ENCODE data around the gene TRABD.
"Not testable (repeated sequence)": the region's sequence is repeated elsewhere in the genome, so short reads cannot be mapped to it uniquely, and the experiment has no call there.

Gene TRABD

DNA sequence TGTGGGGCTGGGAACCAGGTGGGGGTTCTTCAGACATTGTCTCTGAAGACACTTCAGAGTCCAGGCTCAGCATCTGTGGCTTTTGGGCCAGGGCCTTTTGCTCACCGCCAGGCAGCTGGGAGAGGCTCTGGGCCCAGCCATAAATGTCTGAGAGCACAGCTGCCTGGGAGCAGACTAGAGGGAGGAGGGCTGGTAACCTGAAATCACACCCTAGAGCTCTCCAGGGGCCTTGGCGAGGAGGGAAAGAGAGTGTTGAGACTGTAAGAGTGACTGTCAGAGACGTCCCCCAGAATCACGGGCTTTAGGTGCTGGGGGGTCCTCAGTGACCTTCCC lies 4.1 kb downstream of the TRABD start:
- no peak for DNase-seq

DNA sequence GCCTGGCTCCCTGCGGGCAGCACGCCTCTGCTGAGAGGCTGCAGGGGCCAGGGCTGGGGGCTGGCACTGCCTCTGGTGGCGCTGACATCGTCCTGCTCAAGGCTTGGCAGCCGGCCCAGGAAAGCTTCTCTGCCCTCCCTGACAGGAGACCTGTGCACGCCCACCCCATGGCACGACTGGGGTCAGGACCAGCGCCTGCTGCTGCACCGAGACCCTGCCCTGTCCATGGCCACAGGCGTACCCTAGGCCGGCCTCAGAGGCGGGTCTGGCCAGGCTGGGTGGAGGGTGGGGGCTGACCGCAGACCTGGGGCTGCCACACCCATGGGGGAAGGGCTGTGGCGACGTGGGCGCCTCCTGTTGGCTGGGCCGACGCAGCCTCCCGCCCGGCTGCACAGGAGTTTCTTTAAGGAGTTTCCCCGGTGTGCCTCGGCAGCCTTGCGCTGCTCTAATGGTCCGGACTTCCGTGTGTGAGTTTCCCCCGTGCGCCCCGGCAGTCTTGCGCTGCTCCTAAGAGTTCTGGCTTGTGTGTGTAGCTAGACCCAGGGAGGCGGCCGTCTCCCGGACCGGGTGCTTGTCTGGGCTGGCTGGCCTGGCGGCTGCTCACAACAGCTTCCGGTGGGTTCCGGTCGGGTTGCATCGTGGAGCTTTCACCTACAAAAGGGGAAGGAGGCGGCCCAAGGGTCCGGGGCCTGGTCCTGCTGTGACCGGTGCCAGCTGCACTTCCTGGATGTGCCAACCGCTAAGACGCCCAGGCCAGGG lies 4.6 kb downstream of the TRABD start:
- no peak for DNase-seq

DNA sequence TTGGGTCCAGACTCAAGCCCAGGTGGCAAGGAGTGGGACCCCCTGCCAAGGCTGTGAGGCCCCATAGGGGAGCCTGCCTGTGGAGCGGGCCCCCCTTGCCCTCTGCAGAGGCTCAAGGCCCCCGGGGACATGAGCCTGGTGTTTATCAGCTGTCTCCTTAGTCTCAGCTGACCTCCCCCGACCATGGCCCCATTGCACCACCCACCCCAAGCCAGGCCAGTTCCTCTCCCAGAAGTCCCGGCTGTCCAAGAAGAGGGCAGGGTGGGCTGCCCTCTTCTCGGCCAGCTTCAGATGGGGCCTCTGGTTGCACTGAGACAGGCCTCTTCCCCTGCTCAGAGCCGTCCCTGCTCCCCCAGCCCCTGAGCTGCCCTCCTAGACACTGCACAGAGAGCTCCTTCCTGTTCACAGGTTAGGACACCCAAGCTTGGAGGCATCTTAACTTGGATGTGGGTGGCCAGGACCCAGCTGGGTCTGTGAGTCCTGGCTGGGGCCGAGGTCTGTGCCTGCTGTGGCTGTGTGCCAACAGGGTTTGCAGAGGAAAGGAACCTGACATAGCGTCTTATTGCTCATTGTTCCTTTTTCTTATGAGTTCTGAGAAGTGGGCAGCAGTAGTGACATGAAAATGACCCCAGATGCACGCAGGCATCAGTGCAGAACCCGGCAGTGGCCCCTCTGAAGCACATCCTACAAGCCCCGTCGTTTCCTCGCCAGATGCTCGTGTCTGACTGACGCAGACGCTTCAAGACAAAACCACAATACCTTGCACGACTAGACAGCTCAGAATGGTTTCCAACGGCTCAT lies 5.4 kb downstream of the TRABD start:
- no peak for DNase-seq

DNA sequence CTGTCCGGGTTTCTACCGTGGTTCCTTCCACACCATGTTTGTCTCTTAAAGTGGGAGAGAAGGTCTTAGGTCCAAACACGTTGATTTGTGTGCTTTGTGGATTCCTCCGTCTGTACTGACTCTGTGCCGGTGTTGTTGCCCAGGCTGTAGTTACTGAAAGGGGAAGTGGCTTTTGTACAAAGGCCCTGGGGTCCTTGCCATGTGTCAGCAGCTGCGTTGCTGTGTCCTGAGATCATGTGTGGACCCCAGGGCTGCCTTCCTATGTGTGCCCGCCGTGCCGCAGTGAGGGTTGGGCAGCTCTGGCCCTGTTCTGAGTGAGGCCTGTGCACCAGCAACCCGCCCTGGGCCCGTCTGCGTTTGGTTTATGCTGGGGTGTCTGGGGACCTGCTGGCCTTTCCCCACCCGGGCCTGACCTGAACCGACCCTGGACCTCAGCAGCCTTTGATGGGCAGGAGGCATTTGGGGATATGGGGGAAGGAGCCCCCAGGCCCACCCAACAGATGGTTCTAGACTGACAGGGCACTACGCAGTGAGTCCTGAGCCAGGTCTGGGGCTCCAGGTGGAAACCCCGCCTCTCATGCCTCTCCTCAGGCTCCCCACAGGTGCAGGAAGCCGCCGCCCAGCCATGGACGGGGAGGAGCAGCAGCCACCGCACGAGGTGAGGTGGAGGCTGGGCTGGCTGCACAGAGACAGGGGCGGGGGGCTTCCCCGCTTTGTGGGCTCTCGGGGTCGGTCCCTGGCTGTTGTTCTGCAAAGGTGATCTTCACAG lies 6.9 kb downstream of the TRABD start:
- no peak for DNase-seq

DNA sequence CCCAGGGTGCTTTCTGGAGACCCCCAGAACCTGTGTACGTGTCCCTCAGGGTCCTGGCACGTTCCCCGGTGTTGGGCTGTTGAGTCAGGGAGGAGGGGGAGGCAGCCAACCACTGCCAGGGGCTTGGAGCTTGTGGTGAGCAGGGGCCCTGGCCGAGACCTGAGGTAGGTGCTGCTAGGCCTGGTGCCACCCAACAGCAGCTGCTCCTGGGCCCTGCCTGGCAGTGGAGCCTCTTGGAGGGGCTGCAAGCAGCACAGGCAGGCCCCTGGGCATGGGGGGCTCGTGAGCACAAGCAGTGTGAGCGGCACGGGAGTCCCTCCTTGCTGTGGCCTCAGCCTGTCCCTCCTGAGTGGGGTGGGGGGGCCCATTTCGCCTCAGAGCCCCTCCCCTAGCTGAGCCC lies 7.9 kb downstream of the TRABD start:
- DNase-seq: no peak

DNA sequence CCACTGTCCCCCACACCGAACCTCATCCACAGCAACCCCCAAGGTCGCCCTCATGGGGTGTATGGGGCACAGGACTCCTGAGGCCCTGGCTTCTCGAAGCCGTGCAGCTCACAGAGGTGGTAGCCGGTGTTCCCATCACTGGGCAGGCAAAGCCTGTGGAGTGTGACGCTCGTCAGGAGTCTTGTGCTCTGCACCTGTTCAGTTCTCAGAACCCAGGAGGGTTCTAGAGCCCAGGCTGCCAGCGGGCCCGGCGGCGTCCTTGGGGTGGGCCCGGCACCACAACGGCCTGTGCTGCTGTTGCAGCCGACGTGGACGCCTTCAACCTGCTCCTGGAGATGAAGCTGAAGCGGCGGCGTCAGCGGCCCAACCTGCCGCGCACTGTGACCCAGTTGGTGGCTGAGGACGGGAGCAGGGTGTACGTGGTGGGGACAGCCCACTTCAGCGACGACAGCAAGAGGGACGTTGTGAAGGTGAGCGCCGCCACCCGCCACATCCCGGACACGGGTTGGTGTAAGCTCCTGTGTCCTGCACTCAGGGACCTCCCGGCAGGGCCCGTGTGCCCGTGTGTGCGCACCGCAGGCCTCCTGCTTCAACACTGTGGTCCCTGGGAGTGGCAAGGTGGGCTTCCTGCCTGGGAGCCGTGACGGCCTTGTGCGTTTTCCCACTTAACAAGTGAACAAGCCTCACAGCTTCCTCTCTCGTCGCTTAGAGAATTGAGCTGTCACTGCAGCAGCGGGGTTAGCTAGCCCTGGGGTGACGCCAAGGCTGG lies 8.5 kb downstream of the TRABD start:
- no peak for DNase-seq

DNA sequence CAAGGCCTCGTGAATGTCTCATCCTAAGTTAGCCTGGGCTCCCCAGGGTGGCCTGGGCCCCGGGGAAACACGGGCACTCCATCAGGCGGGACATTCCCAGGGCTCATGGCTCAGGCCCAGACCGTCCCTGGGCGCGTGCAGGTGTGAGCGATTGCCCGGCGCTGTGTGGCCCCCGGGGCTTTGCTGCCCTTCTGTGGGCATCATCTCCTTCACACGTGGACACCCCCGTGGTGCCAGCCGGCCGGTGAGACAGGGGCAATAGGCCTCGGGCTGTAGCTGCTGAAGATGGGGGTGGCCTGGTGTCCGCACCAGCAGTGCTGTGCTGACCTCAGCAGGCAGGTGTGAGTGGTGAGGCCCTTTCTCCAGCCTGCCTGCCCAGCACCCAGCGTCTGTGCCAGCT lies 10.5 kb downstream of the TRABD start:
- DNase-seq: no peak

DNA sequence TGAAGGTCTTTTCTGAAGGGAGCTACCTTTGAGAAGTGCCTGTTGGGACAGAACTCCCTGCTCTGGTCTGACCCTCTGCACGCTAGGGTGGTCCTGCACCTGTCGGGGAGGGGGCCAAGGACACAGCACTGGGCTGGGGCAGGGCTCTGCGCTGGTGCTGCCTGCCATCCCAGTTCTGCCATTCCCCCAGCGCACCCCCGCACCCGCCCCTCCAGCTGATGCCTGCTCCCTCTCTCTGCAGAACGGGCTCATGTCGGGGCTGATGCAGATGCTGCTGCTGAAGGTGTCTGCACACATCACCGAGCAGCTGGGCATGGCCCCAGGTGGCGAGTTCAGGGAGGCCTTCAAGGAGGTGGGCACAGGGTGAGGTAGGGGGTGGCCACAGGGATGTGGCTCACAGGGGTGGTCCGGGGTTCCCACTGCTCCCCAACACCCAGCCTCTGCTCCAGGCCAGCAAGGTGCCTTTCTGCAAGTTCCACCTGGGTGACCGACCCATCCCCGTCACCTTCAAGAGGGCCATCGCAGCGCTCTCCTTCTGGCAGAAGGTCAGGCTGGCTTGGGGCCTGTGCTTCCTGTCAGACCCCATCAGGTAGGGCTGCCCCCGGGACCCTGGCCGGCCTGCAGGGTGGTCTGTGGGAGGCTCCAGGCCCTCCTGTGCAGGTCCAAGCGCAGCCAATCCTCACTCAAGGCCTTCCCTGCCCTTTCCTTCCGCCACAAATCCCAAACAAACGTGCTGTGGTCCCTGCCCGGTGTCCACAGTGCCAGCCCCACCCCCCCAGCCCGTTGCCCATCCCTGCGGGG lies 11.5 kb downstream of the TRABD start:
- DNase-seq: no peak

DNA sequence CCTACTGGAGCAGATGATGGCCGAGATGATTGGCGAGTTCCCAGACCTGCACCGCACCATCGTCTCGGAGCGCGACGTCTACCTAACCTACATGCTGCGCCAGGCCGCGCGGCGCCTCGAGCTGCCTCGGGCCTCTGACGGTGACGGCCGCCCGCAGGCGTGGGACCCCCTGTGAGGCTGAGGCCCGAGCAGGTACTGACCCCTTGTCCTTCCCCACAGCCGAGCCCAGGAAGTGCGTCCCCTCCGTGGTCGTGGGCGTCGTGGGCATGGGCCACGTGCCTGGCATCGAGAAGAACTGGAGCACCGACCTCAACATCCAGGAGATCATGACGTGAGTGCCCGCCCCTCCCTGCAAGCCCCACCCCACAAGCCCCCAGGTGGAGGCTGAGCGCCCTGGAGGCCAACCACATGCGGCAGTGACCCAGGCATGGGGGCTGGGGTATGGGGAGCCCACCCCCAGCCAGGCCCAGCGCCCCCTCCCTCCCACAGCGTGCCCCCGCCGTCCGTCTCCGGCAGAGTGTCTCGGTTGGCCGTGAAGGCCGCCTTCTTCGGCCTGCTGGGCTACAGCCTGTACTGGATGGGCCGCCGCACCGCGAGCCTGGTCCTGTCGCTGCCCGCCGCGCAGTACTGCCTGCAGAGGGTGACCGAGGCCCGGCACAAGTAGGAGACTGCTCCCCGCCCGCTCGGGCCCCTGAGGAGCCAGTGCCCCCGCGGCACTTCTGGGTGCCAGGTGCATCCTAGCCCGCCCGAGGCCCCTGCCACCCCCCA lies 12.3 kb downstream of the TRABD start:
- DNase-seq: no peak

DNA sequence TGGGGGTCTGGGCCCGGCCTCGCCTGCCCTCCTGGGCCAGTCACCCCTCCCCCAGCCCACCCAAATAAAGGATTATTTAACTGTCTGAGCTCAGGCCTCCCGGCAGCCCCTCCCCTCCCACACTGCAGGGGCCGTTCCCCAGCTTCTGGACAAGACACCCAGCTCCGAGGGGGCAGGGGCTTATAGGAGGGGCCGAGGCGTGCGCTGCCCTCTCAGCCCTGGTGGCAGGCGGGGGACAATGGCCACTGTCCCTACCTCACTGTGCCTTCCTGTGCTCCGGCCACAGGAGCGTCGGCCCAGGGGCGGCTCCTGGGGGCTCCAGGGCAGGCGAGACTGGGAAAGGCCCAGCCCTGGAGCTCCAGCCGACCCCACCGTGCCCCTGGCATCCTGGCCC lies 12.9 kb downstream of the TRABD start:
- DNase-seq: no peak

DNA sequence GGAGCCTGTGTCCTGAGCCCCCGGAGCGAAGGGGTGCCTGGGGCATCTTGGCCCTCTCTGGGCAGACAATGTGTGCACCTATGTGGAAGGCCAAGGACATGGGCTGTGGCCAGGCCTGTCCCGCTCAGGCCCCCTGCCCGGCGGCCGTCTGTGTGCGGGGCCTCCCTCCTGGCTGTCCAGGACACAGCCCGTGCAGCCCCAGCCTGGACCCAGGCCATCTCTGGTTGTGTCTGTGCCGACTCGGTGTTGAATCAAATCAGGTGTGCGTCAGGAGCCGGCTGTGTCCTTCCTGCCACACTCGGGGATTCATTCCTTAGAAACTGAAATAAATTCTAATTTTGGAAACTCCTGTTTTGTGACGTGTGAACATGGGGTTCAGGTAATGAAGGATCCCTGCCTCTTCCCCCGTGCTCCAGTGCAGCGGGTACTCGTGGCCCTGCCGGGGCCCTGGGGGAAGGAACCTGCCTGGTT lies 13.6 kb downstream of the TRABD start:
- no peak for DNase-seq

DNA sequence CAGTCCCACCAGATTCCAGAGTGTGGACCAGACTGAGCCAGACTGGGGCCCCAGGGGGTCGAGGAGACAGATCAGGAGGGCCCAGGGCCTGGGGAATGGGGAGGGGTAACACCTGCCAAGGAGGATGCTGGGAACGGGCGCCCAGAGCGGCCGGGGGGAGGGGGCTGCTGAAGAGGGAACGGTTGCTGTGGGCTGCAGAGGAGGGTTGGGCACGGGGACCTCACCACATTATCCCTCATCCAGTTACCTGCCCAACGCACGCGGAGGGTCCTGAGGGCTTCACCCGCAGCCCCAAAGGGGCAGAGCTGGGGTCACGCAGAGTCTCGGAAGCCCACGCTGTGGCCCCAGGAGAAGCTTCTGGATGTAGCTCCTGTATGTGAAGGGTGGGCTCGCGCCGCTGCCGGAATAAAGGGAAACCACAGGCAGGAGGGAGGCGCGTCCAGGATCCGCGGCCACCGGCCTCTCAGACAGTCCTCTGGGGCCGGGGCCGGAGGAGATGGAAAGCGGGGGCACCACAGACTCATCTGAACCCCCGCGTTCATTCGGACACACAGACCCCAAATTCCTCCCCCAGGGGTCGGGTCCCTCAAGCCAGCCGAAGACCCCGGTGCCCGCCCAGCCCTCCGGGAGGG lies 14.2 kb downstream of the TRABD start:
- DNase-seq: no peak

DNA sequence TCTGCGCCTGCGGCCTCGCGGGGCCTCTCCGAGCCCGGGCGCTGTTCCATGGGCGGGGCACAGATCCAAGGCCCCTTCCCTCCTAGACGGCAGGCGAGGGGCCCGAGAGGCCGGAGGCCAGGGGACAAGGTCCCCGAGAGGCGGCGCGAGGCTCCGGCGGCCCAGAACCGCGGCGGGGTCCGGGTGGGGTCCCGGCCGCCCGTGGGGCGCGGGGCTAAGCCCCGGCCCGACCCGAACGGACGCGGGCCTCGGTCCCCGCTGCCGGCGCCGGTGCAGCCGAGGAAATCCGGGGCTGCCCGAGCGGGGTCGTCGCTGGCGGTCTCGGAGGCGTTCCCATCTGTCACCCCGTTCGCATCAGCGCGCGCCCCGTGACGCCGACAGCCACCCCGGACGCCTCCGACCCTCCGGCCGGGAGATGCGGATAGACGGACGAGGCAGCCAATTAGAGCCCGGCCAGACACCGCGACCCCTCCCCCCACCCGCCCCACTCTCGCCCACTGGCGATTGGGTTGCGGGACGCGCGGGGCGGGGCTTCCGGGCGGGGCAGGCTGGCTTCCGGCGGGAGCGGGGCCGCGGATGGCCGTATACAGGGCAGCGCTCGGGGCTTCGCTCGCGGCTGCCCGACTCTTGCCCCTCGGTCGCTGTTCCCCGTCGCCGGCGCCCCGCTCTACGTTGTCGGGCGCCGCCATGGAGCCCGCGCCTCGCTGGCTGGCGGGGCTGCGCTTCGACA lies 14.9 kb downstream of the TRABD start, which contains the start of gene SELENOO:
Gene SELENOO (plus strand): TSS at position 551 of the 730 bp plus-strand sequence. CDS start 26 bp downstream, at position 577.
- DNase-seq: peak; percentile 32

DNA sequence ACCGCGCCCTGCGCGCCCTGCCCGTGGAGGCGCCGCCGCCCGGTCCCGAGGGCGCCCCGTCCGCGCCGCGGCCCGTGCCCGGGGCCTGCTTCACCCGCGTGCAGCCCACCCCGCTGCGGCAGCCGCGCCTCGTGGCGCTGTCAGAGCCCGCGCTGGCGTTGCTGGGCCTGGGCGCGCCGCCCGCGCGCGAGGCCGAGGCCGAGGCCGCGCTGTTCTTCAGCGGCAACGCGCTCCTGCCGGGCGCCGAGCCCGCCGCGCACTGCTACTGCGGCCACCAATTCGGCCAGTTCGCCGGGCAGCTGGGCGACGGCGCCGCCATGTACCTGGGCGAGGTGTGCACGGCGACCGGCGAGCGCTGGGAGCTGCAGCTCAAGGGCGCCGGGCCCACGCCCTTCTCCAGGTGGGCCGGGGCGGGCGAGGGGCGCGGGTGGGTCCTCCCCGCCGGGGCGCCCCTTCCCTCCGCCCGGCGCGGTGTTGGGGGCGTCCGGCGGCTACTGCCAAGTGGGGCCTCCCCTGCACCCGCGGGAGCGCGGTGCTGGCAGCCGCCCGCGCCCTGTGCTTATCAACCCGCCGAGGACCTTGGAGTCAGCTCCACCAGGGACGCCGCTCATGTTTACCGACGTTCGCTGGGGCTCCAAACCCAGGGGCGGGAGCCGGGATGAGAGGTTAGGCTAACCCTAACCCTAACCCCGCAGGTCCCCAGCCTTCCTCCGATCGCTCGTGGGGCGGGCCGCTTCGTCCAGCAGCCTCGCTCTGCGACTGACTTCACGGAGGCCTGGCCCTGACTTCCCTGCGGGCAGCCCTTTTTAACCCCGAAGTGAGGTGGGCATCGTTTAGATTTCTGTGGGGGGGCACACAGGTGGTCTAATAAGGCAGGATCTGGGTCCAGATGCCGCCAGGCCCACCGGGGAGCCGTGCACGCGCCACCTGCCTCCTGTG lies 15.7 kb downstream of the TRABD start:
- DNase-seq: no peak

DNA sequence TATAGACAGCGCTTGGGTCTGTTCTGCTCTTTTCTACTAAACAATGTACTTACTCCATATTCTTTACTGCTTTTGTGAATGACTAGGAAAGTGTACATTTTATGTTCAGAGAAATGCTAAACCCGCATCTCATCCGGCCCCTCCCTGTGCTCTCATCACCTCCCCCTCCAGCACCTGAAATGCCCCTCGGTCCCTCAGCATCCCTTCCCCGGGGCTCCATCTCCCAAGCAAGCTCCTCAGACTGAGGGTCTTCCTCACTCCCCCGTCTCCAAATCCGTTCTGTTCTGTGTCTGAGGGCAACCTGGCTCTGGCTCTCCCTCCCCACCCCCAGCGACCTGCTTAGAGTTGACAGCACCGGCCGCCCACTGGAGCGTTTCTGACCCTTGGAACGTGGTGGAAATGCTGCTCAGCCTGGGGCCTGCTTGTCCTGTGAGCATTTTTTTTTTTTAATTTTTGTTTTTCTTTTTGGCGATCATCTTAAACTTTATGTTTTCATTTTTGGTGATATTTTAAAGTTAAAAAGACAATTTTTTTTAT lies 16.5 kb downstream of the TRABD start:
- DNase-seq: no peak

DNA sequence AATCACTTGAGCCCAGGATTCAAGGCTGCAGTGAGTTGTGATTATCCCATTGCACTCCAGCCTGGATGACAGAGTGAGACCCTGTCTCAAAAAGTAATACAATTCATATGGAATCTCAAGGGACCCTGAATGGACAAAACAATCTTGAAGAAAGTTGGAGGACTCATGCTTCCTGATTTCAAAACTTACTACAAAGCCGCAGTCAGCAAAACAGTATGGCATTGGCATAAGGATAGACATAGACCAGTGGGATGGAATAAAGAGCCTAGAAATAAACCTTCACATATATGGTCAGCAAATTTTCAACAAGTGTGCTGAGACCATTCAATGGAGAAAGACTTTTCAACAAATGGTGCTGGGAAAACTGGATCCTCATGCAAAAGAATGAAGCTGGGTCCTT lies 17.6 kb downstream of the TRABD start:
- DNase-seq: no peak

DNA sequence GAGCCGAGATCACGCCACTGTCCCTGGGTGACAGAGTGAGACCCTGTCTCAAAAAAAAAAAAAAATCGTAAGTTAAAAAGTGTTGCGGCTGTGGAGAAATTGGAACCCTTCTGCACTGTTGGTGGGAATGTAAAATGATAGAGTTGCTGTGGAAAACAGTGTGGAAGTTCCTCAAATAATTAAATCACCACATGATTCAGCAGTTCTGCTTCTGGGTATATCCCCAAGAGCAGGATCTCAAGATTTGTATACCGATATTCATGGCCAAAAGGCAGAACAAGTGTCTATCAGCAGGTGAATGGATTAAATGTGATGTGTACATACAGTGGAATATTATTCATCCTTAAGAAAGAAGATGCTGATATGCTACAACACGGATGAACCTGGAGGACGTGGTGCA lies 18.9 kb downstream of the TRABD start:
- no peak for DNase-seq

DNA sequence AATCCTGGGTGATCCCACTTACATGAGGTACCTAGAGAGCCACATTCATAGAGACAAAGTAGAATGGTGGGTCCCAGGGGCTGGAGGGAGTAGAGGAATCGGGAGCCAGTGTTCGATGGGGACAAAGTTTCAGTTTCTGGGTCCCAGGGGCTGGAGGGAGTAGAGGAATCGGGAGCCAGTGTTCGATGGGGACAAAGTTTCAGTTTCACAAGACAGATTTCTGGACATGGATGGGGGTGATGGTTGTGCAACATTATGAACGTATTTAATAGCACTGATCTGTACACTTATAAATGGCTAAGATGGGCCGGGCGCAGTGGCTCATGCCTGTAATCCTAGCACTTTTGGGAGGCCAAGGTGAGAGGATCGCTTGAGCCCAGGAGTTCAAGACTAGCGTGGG lies 19.3 kb downstream of the TRABD start:
- DNase-seq: not testable (repeated sequence)
